Stimulated activated CD8-positive, alpha-beta memory T cell treated with anti-CD3 and anti-CD28 coated beads, Interleukin-2, amount 100 ng/mL, for 48 hours (primary cell): ENCODE data around the gene UBAC2.
"Not testable (repeated sequence)": the region's sequence is repeated elsewhere in the genome, so short reads cannot be mapped to it uniquely, and the experiment has no call there.

Experiments used
- DNase-seq, 2 donors: peaks; one replicate each; pipeline ENCODE4 v3.0.0-alpha.2; 2020; ENCODE audit warnings: low read depth in 2 of 2

The UBAC2 gene

DNA sequence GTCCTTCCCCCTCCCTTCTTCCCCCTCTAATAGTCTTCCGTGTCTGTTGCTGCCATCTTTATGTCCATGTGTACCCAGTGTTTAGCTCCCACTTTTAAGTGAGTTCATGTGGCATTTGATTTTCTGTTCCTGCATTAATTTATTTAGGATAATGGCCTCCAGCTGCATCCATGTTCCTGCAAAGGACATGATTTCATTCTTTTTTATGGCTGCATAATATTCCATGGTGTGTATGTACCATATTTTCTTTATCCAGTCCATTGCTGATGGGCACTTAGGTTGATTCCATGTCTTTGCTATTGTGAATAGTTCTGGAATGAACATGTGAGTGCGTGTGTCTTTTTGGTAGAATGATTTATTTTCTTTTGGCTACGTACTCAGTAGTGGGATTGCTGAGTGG lies 48.5 kb downstream of the UBAC2 start:
- not testable (repeated sequence) for DNase-seq

DNA sequence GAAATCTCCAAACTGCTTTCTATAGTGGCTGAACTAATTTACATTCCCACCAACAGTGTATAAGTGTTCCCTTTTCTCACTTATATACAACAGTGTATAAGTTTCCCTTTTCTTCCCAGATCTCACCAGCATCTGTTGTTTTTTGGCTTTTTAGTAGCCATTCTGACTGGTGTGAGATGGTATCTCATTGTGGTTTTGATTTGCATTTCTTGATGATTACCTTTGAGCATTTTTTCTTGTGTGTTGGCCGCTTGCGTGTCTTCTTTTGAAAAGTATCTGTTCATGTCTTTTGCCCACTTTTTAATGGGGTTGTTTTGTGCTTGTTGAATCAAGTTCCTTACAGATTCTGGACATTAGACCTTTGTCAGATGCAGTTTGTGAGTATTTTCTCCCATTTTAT lies 49.0 kb downstream of the UBAC2 start:
- not testable (repeated sequence) for DNase-seq

DNA sequence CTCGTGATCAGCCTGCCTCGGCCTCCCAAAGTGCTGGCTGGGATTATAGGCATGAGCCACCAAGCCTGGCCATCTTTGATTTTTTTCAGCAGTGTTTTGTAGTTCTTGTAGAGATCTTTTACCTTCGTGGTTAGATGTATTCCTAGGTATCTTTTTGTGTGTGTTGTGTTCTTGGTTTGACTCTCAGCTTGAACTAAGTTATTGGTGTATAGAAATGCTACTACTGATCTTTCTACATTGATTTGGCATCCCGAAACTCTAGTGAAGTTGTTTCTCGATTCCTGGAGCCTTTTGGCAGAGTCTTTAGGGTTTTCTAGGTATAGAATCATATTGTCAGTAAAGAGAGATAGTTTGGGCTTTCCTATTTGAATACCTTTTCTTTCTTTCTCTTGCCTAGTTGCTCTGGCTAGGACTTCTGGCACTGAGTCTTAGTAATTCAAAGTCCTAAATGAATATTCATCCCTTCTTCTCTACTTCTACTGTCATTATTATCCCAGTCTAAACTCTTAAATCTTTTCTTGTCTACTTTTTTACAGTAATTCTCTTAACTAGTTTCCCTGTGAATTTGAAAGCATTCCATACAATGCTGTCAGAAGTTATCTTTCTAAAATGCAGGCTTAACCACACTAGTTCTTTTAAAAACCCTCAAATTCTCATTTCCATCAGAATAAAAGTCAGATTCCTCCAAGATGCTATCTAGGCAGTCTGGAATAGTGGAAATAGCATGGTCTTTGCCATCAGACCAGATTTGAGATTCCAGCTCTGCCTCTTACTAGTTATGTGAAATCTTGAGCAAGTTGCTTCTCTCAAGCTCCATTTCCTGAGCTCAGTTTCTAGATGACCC lies 50.5 kb downstream of the UBAC2 start:
- no peak for DNase-seq

DNA sequence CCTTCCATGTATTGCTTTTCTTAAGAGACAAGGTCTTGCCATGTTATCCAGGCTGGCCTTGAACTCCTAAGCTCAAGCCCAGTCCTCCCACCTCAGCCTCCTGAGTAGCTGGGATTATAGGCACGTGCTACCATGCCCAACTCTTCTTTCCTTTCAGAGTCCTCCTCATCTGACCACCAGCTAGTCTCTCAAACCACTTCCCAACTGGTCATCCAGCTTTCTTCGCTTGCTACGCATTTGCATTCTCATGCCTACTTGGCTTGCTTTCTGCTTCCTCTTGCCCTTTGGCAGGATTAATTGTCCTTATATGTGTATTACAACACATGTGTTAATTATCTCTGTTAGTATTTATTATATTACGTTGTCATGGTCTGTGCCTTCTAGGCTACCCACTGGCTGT lies 51.3 kb downstream of the UBAC2 start:
- DNase-seq: no peak

DNA sequence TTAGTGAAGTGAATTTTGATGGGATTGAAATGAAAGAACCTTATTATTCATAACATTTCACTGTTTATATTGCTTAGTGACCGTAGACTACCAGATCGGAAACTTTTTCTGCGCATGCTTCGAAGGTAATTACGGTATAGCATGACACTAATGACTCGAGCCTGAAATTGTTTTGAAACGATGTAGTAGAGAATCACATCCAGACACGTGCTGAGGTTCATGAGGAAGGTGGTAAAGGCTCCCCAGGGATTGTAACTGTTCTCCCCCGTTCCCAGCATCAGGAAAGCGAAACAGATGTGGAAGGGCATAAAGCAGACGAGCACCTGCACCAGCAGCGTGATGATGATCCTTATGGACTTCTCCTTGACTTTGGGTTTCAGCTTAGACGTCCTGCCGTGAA lies 54.2 kb downstream of the UBAC2 start:
- no peak for DNase-seq

- no peak for DNase-seq
These were observed 54.6 kb downstream of the UBAC2 start for GRCh38 chr13:99255271-99255670.

- DNase-seq: no peak
These were observed 55.6 kb downstream of the UBAC2 start for GRCh38 chr13:99256283-99256682.

- no peak for DNase-seq
These were observed 56.1 kb downstream of the UBAC2 start for GRCh38 chr13:99256709-99257108.

- DNase-seq: no peak
These were observed 56.6 kb downstream of the UBAC2 start for GRCh38 chr13:99257291-99257690.

DNA sequence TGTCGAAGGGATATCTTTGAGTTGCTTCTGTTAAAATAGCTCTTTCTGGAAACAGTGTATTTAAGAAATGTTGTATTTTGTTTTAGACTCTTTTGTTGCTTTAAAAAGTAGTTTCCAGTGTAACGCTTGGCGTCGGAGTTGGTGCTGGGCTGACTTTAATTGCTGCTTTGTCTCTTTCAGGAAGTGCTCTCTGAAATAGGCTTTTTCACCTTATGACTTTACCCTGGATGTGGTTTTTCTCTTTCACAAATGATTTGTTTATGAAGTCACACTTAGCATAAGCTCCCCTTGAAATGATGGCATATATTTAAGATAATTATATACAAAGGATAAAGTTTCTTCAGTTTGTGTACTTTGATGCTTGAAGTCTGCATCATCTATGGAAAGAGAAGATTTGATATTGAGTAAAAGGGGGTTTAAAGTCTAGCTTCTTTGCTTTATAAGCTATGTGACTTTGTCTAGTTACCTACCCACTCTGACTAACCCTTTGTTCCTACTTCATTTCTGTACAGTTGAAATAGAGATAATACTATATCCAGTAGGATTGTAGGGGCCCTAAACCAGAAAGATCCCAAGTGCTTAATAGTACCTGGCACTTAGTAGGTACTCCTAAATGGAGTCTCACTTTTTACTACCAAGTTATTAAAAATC lies 57.7 kb downstream of the UBAC2 start, which contains the start of gene GPR18:
Gene GPR18 (minus strand): TSS at position 170 of the 651 bp plus-strand sequence. CDS start 2,507 bp downstream, outside the sequence.
- no peak for DNase-seq

DNA sequence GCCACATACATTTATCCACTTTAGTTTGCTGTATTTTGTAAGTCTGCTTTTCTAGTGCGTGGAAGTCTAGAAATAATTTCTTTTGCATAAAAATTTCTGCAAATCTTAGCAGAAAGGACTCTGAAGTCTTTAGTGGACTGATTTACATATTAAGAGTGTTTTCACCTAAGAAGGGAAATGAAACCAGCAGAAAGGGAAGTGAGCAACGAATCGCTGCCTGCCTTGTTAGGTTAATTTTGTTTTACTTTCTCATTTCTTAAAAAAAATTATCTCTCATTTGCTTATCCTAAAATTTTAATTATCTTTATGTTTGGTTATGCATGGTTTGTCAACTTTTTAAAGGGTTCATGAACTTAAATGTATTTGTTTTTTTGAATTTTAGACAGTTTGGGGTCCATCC lies 58.3 kb downstream of the UBAC2 start:
- DNase-seq: no peak

GRCh38 chr13:99260216-99260615 lies 59.6 kb downstream of the UBAC2 start:
- DNase-seq: no peak

DNA sequence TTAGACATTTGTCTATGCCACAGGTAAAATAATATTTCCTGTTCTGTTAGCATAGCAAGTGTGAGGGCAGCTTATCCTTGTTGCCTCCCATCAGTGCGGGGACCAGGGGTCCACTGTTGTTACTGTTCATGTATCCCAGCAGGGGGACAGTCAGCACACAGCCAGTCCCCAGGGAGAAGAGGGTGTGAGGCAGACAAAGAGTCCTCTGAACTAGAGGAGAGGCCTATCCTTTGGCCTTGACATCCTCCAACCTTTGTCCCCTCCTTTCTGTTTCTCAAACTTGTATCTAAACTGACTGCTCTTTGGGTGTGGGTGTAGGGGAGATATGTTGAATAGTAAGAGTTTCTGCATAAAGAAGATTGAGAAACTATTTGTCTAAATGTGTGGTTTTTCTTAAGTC lies 60.4 kb downstream of the UBAC2 start:
- no peak for DNase-seq

DNA sequence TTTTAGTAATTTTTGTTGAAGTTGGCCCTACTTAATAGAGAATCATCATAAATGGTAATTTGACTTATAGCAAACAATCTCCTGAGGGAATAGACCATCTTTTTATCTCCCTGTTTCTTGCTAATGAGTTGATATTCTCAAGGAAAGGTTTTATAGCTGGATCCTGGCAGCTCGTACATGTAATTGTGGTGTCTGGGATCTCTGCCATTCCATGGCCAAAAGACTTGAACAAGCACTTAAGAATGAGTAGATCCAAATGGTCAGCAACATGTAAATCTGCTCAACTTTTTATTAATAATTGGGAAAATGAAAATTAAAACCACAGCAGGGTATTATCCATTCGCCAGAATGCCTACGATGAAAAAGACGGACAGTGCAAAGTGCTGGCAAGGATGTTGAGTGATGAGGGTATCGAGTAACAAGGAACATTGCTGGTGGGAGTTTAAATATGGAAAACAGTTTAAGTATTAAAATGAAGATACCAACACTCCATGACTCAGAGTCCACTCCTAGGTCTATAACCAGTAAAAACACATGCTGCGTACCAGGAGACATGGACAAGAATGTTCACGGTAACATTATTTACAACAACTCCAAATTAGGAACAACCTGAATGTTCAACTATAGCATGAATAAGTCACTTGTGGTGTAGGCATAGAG lies 62.6 kb downstream of the UBAC2 start:
- no peak for DNase-seq

DNA sequence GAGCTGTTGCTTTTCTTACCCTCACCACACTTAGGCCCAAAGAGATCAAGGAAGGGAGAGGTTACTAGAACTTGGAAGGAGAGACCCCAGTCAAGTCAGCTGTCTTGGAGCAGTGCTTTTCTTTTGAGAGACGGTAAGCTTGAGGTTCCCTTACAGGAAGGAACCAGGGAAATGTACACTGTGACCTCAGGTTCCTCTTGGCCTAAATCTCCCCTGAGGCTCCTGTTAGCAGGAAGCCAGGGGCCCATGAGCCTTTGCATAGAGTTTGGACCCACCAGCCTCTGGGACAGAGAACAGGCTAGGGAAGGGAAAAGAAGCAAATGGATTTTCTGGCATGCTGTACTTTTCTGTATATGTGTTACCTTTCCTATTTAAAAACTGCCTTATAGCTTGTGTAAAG lies 63.4 kb downstream of the UBAC2 start:
- no peak for DNase-seq

GRCh38 chr13:99265162-99265800 lies 64.6 kb downstream of the UBAC2 start:
- peak in 1 of 2 donors; percentile 37 for DNase-seq

DNA sequence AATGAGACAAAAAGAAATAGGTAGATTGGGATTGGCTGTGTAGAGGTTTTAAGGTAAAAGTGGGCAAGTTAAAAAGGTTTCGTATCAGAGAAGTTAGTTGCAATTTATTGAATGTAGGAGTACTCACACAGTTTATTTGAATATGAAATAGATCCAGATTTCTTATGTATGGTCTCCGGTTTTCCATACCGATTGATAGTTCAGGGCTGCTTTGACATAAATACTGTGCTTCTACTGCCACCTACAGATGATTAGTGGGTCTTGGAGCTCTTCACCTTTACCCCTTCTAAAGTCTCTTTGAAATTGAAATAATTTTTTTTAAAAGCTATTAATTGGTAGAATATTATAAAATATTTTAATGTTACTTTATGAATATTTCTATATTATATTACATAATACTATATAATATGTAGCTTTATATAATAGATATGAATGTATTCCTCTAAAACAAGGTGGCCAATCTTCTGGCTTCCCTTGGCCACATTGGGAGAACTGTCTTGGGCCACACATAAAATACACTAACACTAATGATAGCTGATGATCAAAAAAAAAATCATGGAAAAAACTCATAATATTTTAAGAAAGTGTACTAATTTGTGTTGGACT lies 65.3 kb downstream of the UBAC2 start:
- no peak for DNase-seq

- DNase-seq: no peak
These were observed 66.2 kb downstream of the UBAC2 start for GRCh38 chr13:99266827-99267226.

DNA sequence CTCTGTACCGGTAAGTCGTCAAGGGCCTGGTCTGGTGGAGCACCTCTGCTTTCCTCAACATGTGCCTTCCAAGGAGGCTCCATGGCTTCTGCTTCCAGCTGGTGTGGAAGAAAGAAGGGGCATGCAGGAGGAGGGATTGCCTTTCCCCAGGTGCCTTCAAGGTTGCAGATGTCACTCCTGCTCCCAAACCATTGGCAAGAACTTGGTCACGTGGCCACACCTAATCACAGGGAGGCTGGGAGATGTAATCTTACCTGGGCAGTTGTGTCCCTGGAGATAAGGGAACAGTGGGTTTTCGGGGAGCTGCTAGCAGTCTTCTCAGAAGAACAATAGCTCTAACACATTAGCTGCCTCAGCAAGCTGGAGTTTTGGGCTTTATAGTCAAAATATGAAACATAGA lies 67.3 kb downstream of the UBAC2 start:
- DNase-seq: no peak

- no peak for DNase-seq
These were observed 68.2 kb downstream of the UBAC2 start for GRCh38 chr13:99268822-99269221.

DNA sequence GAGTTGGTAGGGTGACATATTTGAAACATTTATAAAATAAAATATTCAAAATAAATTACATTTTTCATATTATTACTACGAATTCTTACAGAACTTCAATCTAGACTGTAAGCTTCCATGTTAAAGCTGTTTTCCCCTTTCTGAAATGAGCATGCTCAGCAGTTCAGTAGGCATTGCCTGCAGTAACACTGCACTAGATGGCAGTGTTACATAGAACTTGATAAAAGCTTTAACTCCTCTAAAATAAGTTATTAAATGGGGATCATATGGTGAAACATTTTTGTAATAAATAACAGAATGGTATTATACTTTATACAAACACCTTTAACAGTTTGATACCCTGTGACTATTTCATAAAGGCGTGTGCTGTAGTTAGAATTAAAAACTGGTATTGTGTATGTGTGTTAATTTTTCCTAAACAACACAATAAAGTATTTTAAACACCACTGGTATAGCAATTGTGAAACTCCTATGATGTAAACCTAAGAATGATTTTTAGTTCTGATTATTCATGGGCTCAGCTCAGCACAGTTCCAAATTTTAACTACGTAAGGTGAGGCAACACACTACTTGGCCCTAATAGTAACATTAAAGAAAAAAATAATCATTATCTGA lies 69.1 kb downstream of the UBAC2 start:
- DNase-seq: no peak
